ENCODE data around the gene AFG3L2.

GRCh38 chr18:12393998-12394397 lies 17.0 kb upstream of the AFG3L2 start:
- TF ChIP-seq EZH2 (IDR thresholded peaks at IDR 0.05) (no peak), POLR2AphosphoS5 (IDR thresholded peaks at IDR 0.05; ENCODE audit: borderline replicate concordance, low read depth, low read length) (no peak)

Data from SK-N-MC (cell line).